SH-SY5Y (cell line): ENCODE measurements around the gene RNH1.

Experiments used
- GATA2 ChIP-seq: IDR thresholded peaks from 2 replicates; pipeline ENCODE4 v1.6.1; 2011; ENCODE audit warnings: mild to moderate bottlenecking, low read depth, low read length
- GATA3 ChIP-seq: IDR thresholded peaks from 2 replicates; pipeline ENCODE4 v1.6.1; 2011; ENCODE audit warnings: low read depth, mild to moderate bottlenecking, low read length, moderate library complexity

GRCh38 chr11:457111-457760 lies 49.8 kb downstream of the RNH1 start:
- no peak for TF ChIP-seq GATA2
- TF ChIP-seq GATA3 = no peak
